HG03439 (cell line): Measurements from ENCODE around the gene L2HGDH.

Experiments used
- ATAC-seq: cut with Tn5 transposase; IDR thresholded peaks from one replicate; pipeline ENCODE4 v1.9.1; 2021; ENCODE audit warnings: mild to moderate bottlenecking, moderate library complexity; ENCODE audit not compliant: unreplicated experiment

Gene L2HGDH

DNA sequence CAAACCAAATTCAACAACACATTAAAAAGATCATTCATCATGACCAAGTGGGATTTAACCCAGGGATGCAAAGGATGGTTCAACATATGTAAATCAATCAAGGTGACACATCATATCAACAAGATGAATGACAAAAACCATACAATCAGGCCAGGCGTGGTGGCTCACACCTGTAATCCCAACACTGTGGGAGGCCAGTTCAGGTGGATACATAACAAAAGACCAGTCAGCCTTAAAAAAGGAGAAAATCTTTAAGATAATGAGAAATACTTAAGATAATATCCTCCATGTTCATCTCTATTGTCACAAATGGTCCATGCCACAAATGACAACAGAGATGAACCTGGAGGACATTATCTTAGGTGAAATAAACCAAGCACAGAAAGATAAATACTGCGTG is 12.4 kb downstream of the L2HGDH start:
- no peak for ATAC-seq

DNA sequence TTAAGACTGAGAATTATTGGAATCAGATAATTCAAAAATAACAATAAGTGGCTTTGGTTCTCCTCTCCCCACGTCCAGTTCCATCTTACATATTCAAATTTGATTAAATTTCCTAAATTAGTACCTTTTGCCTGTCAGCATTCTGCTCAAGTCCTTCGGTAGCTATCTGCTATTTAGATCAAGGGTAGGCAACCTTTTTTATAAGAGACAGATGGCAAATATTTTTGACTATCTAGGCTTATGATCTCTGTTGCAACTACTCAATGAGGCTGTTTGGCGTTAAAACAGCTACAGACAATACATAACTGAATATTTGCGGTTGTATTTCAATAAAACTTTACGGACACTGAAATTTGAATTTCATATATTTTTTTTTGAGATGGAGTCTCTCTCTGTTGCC is 21.7 kb downstream of the L2HGDH start:
- no peak for ATAC-seq

DNA sequence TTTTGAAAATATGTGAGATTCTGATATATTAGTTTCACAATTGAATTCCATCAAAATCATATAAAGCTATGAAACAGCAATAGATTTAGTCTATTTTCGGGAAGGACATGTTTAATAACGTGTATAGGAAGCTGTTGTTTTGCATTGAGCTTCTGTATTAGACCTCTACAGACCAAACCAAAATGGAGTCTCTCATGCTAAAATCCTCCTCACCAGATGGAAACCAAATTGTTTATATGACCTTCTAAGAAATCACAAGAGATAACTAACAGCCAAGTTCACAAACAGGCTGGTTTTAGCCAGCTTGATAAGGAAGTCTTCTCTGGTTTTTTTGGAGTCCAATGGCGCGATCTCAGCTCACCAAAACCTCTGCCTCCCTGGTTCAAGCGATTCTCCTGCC is 23.9 kb downstream of the L2HGDH start:
- ATAC-seq = no peak

GRCh38 chr14:50285861-50286260 is 26.2 kb downstream of the L2HGDH start:
- no peak for ATAC-seq

GRCh38 chr14:50272498-50272897 is 39.5 kb downstream of the L2HGDH start:
- no peak for ATAC-seq

GRCh38 chr14:50270932-50271331 is 41.1 kb downstream of the L2HGDH start:
- no peak for ATAC-seq

DNA sequence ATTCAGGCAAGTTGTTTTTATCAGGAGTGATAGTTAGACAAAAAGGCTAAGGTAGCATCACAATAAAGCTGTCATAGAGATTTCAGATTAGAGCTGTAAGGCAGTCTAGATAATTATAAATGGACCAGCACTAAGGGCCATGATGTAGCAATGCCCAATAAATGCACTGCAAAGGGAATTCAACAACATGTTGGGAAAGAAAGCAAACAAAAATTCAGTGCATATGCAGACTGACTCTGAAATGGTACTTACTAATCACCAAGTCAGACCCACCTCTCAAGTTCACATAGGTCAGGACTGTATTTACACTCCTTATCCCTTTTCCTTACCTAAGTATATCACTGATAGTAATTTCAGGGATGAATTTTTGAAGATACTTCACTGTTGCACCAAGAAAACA is 47.0 kb downstream of the L2HGDH start:
- no peak for ATAC-seq

DNA sequence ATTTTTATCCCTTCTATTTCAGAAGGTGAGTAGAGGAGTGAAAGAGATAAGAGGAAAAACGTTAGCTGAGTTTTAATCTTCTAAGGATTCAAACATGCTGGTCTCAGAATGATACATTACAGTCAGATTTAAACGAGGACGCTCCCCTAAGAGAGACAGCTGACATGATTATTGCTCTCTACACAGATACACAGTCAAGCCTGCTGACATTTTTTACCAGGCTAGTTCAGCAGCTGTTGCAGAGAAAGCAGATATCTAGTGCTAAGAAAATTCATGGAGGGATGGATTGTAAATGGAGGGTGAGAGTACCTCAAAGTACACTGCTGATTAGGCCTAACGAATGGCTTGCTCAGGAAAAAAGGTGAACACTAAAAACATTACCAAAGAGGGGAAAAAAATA is 48.7 kb downstream of the L2HGDH start:
- ATAC-seq = no peak

- no peak for ATAC-seq
These were observed 49.2 kb downstream of the L2HGDH start for GRCh38 chr14:50262865-50263264.

DNA sequence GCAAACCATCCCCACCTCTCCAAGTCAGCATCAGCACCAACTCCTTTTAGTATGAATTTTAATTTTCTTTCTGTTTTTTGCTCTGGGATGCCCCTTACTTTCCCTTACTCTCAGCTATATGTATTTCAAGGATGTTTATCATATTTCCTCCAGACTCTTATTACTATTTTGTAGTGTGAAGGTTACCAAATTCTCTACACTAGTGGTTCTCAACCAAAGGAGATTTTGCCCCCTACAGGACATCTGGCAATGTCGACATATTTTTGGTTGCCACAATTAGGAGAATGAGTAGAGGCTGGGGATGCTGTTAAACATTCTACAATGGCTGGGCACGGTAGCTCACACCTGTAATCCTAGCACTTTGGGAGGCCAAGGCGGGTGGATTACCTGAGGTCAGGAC is 51.5 kb downstream of the L2HGDH start:
- no peak for ATAC-seq

GRCh38 chr14:50260072-50260471 is 52.0 kb downstream of the L2HGDH start:
- no peak for ATAC-seq

- no peak for ATAC-seq
These were observed 54.3 kb downstream of the L2HGDH start for GRCh38 chr14:50257732-50258131.

- ATAC-seq = no peak
These were observed 57.8 kb downstream of the L2HGDH start for GRCh38 chr14:50254248-50254647.

DNA sequence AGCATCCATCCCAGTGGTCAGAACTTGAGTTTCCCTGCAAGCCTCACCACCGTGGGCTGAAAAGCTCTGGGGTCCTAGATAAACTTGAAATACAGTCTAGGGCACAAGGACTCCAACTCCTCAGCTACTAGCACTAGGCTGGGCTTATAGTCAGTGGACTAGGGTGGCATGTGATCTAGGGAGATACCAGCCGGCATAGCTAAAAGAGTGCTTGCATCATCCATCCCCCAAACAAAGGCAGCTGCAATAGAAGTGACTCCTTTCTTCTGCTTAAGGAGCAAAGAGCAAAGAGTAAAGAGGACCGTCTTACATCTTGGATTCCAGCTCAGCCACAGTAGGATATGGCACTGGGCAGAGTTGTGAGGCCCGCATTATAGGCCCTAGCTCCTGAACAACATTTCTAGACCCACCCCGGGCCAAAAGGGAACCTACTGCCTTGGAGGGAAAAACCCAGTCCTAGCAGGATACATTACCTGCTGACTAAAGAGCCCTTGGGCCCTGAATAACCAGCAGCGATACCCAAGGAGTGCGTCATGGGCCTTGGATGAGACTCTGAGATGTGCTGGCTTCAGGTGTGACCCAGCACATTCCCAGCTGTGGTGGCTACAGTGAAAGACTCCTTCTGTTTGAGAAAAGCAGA is 62.8 kb downstream of the L2HGDH start:
- no peak for ATAC-seq

DNA sequence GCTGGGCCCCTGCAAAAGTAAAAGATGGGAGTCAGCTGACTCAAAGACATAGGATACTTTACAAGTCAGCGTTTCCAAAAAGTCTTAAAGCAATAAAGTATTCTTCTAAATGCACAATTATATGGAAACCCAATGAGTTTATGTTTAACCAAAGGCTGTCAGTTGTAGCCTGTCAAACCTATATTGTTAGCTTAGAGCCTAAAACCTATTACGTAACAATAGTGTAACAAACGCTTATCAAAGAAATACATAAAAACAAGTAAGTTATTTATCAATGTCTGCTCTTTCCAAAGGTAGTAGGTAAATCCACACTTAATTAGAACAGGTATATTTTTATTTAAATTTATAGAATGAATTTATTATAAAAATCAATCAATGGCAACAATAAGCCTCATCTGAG is 64.8 kb downstream of the L2HGDH start:
- ATAC-seq = no peak

GRCh38 chr14:50242566-50243310 is 69.3 kb downstream of the L2HGDH start:
- no peak for ATAC-seq

- no peak for ATAC-seq
These were observed 69.9 kb downstream of the L2HGDH start for GRCh38 chr14:50242096-50242495.

DNA sequence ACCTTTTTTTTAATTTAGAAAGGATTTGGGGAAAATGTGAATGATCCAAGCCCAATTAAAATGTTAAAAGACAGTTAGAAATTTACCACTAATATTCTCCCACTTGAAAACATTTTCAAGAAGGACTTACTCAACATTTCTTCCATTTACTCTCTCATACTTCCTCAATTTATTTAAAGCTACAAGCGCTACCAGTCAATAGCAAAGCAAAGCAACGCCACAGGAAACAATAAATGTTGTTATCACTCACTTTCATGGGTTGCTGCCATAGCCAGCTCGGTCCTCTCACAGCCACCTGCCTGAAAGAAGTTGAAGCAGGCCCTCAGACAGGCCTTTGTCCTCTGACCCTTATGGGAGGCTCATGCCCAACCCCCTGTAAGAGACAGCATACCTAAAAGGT is 74.6 kb downstream of the L2HGDH start:
- ATAC-seq = no peak

DNA sequence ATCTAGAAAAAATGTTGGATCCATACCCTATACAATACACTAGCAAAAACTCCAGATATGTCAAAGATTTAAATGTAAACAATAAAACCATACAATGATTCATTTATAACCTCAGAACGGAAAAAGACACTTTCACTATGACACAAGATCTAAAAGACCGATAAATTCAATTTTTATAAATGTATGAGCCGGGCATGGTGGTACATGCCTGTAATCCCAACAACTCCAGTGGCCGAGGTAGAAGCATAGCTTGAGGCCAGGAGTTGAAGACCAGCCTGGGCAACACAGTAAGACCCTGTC is 78.1 kb downstream of the L2HGDH start:
- ATAC-seq = no peak

- no peak for ATAC-seq
These were observed 78.7 kb downstream of the L2HGDH start for GRCh38 chr14:50233166-50233950.

GRCh38 chr14:50232276-50232642 is 79.8 kb downstream of the L2HGDH start:
- no peak for ATAC-seq
